ENCODE data around the gene DDX17. TPM values are rescaled to one million over a fixed set of nuclear protein-coding genes. Genes with fewer than 3 reads are reported as not detected.

The DDX17 gene
- total and polyA plus RNA-seq, 9 of the 15 experiments (the other 6 are each of a cell fraction or from before 2014, with no cell fraction given) = 17.6 to 421 (median 189) TPM

- TF ChIP-seq PBX2 (CRISPR knock-in tag; IDR thresholded peaks at IDR 0.05; ENCODE audit: low read depth) (peak; percentile 55; the same call in 1 of the 2 replicates), PBX2 (tag; conservative IDR thresholded peaks at IDR 0.05; ENCODE audit: low read depth) (peak; percentile 85), PHF8 (IDR thresholded peaks at IDR 0.05; ENCODE audit: borderline replicate concordance, low read length) (peak; percentile 38; the same call in 1 of the 2 replicates), TCF7L2 (IDR thresholded peaks at IDR 0.05; ENCODE audit: low read depth, low read length) (peak; percentile 86), SP1 (CRISPR knock-in tag; IDR thresholded peaks at IDR 0.05) (0 out of 2 replicates have a peak, but pooled peaks have one; percentile 35), ETV5 (CRISPR knock-in tag; IDR thresholded peaks at IDR 0.05; ENCODE audit: low read depth) (peak; percentile 47; the same call in 1 of the 2 replicates), JUND (IDR thresholded peaks at IDR 0.05; ENCODE audit: borderline replicate concordance, low read depth, low read length) (peak; percentile 84), JUND (tag; IDR thresholded peaks at IDR 0.05; ENCODE audit: borderline replicate concordance, low read depth, low read length) (no peak; the same call in 2 of the 3 replicates), FOXM1 (IDR thresholded peaks at IDR 0.05; ENCODE audit: low read depth) (peak; percentile 44; the same call in 1 of the 2 replicates), FOXM1 (CRISPR knock-in tag; IDR thresholded peaks at IDR 0.05; ENCODE audit: low read depth) (no peak), ZBTB49 (CRISPR knock-in tag; IDR thresholded peaks at IDR 0.05; ENCODE audit: borderline replicate concordance) (no peak), ZNF445 (CRISPR knock-in tag; IDR thresholded peaks at IDR 0.05; ENCODE audit: low read depth) (no peak), SMARCB1 (IDR thresholded peaks at IDR 0.05; ENCODE audit: insufficient read length, low read depth) (no peak), CTBP1 (IDR thresholded peaks at IDR 0.05; ENCODE audit: borderline replicate concordance) (peak; percentile 45; the same call in 1 of the 2 replicates), KDM4B (IDR thresholded peaks at IDR 0.05; ENCODE audit: borderline replicate concordance in 2 of 2, low read depth in 1 of 2) (no peak), HDAC1 (IDR thresholded peaks at IDR 0.05) (no peak), RFX1 (IDR thresholded peaks at IDR 0.05) (peak; percentile 42; the same call in 1 of the 2 replicates), MBD2 (IDR thresholded peaks at IDR 0.05; ENCODE audit: borderline replicate concordance, low read depth) (peak; percentile 71), ETV1 (tag; conservative IDR thresholded peaks at IDR 0.05; ENCODE audit: low read depth) (peak; percentile 52; the same call in 1 of the 2 replicates), RNF2 (IDR thresholded peaks at IDR 0.05) (no peak), ZFX (CRISPR knock-in tag; IDR thresholded peaks at IDR 0.05) (peak; percentile 66), NEUROD1 (IDR thresholded peaks at IDR 0.05; ENCODE audit: borderline replicate concordance, low read depth, low read length, partially characterized antibody) (peak; percentile 98)
Observed at GRCh38 chr22:38462960-38463784, 42.9 kb downstream of the DDX17 start (continued).
